Central memory CD4-positive, alpha-beta T cell (primary cell): ENCODE results near the gene SMR3B.

Experiments
- DNase-seq: peaks from one replicate; pipeline ENCODE4 v3.0.0; 2022
- total RNA-seq, 3 experiments: gene quantifications; one replicate each; lab custom pipeline; 2026; lab: John Stamatoyannopoulos, UW

SMR3B gene
- total RNA-seq: 0 reads per million in 3 experiments

- DNase-seq: no peak
Measured at GRCh38 chr4:70382691-70383181, at the start of gene SMR3B. SMR3B (plus strand) TSS chr4:70383131; CDS start chr4:70384511, 1,380 bp downstream.

GRCh38 chr4:70334681-70335080 is 48.2 kb upstream of the SMR3B start, which contains the start of gene CABS1:
CABS1 (plus strand) TSS chr4:70334981; CDS start chr4:70335040, 59 bp downstream.
- no peak for DNase-seq

DNA sequence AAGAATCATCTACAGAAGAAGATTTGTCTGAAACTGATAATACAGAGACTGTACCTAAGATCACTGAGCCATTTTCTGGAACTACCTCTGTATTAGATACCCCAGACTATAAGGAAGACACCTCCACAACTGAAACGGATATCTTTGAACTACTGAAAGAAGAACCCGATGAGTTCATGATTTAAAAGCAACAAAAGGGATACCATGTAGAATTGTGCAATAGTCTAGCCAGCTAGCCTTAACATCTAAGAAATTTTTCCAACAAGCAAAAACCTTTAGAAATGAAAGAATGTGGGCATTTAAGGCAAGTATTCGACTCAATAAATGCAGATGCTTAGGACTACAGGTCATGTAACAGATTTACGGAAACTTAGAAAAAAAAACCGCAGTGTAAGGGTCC is 46.9 kb upstream of the SMR3B start:
- DNase-seq: no peak

GRCh38 chr4:70337886-70338420 is 45.0 kb upstream of the SMR3B start:
- DNase-seq: no peak

GRCh38 chr4:70356185-70356584 is 26.7 kb upstream of the SMR3B start:
- DNase-seq: no peak

DNA sequence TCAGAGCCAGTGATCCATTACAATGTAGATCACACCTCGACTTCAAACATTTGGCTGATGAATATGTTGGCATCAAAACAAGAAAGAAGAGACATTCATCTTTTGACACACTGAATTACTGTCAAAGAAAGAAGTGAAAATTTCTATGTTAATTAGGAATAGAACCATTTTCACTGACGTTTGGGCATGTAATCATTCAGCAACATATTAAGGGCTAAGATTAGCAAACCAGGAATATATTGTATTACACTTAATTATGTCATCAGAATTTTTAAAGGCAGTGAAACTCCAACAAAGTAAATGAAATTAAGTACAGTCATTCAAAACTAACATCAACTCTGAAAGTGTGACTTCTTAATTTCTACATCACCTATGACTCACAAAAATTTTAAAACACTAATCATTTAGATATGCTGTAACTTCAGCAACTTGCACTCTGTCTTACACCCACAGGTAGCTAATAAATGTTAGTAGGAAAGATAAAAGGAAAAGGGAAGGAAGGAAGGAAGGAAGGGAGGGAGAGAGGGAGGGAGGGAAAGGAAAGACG is 23.7 kb upstream of the SMR3B start:
- DNase-seq: no peak

GRCh38 chr4:70360460-70360859 is 22.5 kb upstream of the SMR3B start, which contains the start of gene SMR3A:
SMR3A (plus strand) TSS chr4:70360760; CDS start chr4:70362116, 1,356 bp downstream.
- DNase-seq: no peak

DNA sequence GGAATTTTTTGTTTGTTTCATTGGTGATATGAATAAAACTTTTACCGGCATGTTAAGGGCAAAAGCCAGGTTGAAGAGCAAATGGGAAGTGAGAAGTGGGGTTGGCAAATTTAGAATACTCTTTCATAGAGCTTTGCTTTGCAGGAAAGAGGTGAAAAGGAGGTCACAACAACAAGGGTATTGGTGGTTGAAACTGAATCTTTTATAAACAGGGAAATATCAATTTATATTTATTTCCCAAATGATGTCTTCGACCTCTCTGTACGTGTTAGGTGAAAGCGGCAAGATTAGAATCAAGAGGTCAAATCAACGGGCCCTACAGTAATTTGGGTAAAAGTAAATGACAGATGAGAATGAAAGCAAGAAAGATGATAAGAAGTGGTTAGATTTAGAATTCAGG is 18.9 kb upstream of the SMR3B start:
- DNase-seq: no peak

GRCh38 chr4:70365479-70365878 is 17.5 kb upstream of the SMR3B start:
- DNase-seq: no peak

GRCh38 chr4:70367813-70368212 is 15.1 kb upstream of the SMR3B start:
- DNase-seq: no peak

DNA sequence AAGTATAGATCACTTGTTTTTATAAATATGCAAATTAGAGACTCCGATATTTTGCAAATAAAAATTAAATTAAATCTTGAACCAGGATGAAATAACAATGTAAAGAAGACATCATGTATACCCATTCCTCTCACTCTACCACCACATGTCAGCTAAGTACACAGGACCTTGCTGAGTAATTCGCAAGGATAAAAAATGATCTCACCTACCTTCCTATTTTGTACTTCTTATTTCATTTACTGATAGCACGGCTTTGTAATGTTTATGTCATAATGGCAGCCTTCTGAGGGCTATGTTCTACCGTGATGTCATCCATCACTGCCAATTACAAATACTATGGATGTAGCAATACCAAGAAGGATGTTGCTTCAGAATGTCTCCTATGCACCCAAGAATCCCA is 10.9 kb upstream of the SMR3B start:
- DNase-seq: no peak

GRCh38 chr4:70372760-70373159 is 10.2 kb upstream of the SMR3B start:
- DNase-seq: no peak

- no peak for DNase-seq
Measured at GRCh38 chr4:70380578-70380977, 2.4 kb upstream of the SMR3B start.

GRCh38 chr4:70392057-70392776 is 9.3 kb downstream of the SMR3B start:
- DNase-seq: no peak

DNA sequence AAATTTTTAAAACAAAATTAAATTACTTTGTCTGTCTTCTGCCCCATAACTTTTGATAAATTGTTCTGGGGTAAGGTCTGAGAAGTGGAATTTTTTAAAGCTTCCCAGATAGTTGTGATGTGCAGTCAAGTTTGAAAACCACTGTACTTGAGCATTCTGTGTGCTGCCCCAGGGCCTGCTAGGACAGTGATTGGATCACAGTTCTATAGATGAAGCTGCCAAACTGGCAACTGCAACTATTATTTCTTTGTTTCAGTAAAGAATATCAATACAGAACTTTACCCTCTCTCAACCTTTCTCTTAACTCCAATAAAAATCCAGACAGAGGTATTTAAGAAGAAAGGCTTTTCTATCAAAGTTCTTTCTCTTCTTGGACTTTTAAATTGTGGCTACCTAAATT is 14.6 kb downstream of the SMR3B start, which contains the start of gene OPRPN:
OPRPN (plus strand) TSS at position 361 of the 400 bp plus-strand sequence. CDS start 1,346 bp downstream, outside the sequence.
- no peak for DNase-seq

DNA sequence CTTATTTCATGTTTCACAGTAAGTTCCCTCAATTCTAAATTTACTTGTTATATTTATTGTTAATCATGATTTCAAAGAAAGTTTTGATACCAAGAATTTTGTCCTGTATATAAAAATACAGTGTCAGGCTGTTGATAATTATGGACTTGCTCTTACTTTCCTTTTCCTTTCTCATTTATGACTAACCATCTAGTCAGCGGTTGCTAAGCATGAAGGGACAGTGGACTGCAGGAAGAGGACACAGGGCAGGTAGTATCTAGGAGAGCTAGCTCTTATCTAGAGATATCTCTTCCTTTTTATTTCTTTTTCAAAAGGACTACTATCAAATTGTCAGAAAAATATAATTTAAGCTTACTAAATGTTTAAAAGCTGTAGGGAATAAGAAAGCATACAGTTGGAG is 16.4 kb downstream of the SMR3B start:
- no peak for DNase-seq

DNA sequence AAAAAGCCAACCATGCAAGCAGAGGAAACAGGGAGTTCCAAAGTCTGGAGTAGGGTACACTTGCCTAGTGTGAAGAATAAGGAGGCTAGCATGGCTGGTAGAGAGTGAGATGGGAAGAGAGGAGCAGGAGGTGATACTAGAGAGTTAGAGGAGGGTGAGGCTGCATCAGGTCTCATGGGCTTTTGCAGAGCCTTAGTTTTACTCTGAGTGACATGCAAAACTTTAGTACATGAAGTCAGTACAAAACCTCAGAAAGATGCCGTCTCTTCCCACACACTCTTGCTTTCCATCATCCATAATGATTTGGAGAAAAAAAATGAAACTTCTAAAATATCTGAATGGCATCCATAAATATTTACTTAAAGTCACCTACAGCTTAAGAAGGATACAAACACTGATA is 19.8 kb downstream of the SMR3B start:
- DNase-seq: no peak

GRCh38 chr4:70405765-70406164 is 22.8 kb downstream of the SMR3B start:
- DNase-seq: no peak

- DNase-seq: no peak
Measured at GRCh38 chr4:70425306-70425705, 42.4 kb downstream of the SMR3B start.

DNA sequence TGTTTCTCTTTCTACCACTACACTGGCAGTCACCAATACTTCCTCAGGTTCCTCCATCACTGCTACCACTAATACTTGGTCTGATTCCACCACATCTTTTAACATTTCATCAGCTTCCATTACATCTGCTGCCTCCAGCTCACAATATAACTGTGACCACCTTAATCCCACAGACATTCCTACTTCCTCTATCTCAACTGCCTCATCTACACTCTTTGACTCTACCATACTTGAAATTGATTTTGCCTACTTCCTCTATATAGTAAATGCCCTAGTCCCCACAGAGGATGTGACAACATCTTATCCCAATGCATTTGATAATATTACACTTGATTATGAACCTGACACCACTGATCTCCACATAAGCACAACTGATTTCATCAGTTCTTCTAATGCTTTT is 43.9 kb downstream of the SMR3B start:
- DNase-seq: no peak

DNA sequence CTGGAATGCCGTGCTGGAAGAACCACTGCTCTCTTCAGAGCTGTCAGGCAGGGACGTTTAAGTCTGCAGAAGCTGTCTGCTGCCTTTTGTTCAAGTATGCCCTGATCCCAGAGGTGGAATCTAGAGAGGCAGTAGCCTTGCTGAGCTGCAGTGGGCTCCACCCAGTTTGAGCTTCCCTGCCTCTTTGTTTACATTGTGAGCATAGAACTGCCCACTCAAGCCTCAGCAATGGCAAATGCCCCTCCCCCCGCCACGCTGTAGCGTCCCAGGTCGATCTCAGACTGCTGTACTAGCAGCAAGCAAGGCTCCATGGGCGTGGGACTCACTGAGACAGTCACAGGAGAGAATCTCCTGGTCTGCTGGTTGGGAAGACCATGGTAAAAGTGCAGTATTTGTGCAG is 54.3 kb downstream of the SMR3B start:
- DNase-seq: no peak
